ENCODE results near the gene CHD5.

Gene CHD5

GRCh38 chr1:6151291-6151822 lies 28.8 kb downstream of the CHD5 start:
- no peak for DNase-seq

GRCh38 chr1:6150006-6150938 lies 29.8 kb downstream of the CHD5 start:
- DNase-seq, result no peak

- DNase-seq, result no peak
Observed at GRCh38 chr1:6149597-6149996, 30.5 kb downstream of the CHD5 start.

GRCh38 chr1:6148497-6149241 lies 31.5 kb downstream of the CHD5 start:
- DNase-seq, result no peak

- no peak for DNase-seq
Observed at GRCh38 chr1:6145864-6146410, 34.2 kb downstream of the CHD5 start.

- no peak for DNase-seq
Observed at GRCh38 chr1:6145396-6145750, 34.7 kb downstream of the CHD5 start.

GRCh38 chr1:6144647-6145395 lies 35.3 kb downstream of the CHD5 start:
- DNase-seq, result no peak

- no peak for DNase-seq
Observed at GRCh38 chr1:6144175-6144574, 35.9 kb downstream of the CHD5 start.

GRCh38 chr1:6143395-6143794 lies 36.7 kb downstream of the CHD5 start:
- no peak for DNase-seq

GRCh38 chr1:6142734-6143133 lies 37.4 kb downstream of the CHD5 start:
- no peak for DNase-seq

- no peak for DNase-seq
Observed at GRCh38 chr1:6142036-6142621, 38.0 kb downstream of the CHD5 start.

- DNase-seq, result no peak
Observed at GRCh38 chr1:6141592-6141991, 38.5 kb downstream of the CHD5 start.

GRCh38 chr1:6140413-6140812 lies 39.7 kb downstream of the CHD5 start:
- DNase-seq, result no peak

- no peak for DNase-seq
Observed at GRCh38 chr1:6137758-6138157, 42.4 kb downstream of the CHD5 start.

- no peak for DNase-seq
Observed at GRCh38 chr1:6136516-6137220, 43.5 kb downstream of the CHD5 start.

GRCh38 chr1:6134741-6135510 lies 45.2 kb downstream of the CHD5 start:
- DNase-seq, result no peak

GRCh38 chr1:6134206-6134605 lies 45.9 kb downstream of the CHD5 start:
- no peak for DNase-seq

GRCh38 chr1:6133146-6133895 lies 46.8 kb downstream of the CHD5 start:
- no peak for DNase-seq

- no peak for DNase-seq
Observed at GRCh38 chr1:6131561-6131960, 48.6 kb downstream of the CHD5 start.

- no peak for DNase-seq
Observed at GRCh38 chr1:6130596-6130995, 49.5 kb downstream of the CHD5 start.

All from NK-92 treated with Interleukin-12 subunit alpha and Interleukin-12 subunit beta, amount 100 ng/mL, for 24 hours (cell line).